HL-60 (cell line): ENCODE measurements around the gene TOX3.

Experiments used
- DNase-seq, 2 experiments: peaks; one replicate each; pipeline ENCODE4 v3.0.0-alpha.2; 2010 to 2020; ENCODE audit warnings: low read depth in 1 of 2, low spot score in 1 of 2
- H3K27ac ChIP-seq: fragments of 250-450 bp; sonication (Bioruptor Pico); replicated peaks from 2 replicates; pipeline ENCODE4 v1.5.1; 2020; ENCODE audit warnings: mild to moderate bottlenecking, moderate library complexity
- H3K27me3 ChIP-seq: fragments of 250-450 bp; sonication (Bioruptor Pico); 2 replicates; pipeline ENCODE4 v1.5.1; 2021; ENCODE audit warnings: mild to moderate bottlenecking, moderate library complexity; ENCODE audit not compliant: insufficient read depth, poor library complexity, severe bottlenecking
- H3K4me3 ChIP-seq: replicated peaks from 2 replicates; pipeline ENCODE4 v1.5.1; 2011; ENCODE audit warnings: mild to moderate bottlenecking, control low read depth, low read length; ENCODE audit not compliant: insufficient read depth
- GABPA ChIP-seq: IDR thresholded peaks from 2 replicates; pipeline ENCODE4 v1.6.1; 2012; ENCODE audit warnings: low read depth
- POLR2AphosphoS5 ChIP-seq: IDR thresholded peaks from 2 replicates; pipeline ENCODE4 v1.6.1; 2012; ENCODE audit warnings: low read depth
- SPI1 ChIP-seq: IDR thresholded peaks from 2 replicates; pipeline ENCODE4 v1.6.1; 2012; ENCODE audit warnings: low read depth, mild to moderate bottlenecking, borderline replicate concordance
- TF ChIP-seq, protein P1 (sequence below): IDR thresholded peaks from 2 replicates; pipeline ENCODE4 v1.6.1; 2012; ENCODE audit warnings: low read depth; ENCODE audit not compliant: insufficient replicate concordance
- TF ChIP-seq, protein P2 (sequence below): IDR thresholded peaks from one replicate; pipeline ENCODE4 v1.5.1; 2011; ENCODE audit warnings: low read length, control low read depth, inconsistent platforms; ENCODE audit not compliant: insufficient read depth

The TOX3 gene

DNA sequence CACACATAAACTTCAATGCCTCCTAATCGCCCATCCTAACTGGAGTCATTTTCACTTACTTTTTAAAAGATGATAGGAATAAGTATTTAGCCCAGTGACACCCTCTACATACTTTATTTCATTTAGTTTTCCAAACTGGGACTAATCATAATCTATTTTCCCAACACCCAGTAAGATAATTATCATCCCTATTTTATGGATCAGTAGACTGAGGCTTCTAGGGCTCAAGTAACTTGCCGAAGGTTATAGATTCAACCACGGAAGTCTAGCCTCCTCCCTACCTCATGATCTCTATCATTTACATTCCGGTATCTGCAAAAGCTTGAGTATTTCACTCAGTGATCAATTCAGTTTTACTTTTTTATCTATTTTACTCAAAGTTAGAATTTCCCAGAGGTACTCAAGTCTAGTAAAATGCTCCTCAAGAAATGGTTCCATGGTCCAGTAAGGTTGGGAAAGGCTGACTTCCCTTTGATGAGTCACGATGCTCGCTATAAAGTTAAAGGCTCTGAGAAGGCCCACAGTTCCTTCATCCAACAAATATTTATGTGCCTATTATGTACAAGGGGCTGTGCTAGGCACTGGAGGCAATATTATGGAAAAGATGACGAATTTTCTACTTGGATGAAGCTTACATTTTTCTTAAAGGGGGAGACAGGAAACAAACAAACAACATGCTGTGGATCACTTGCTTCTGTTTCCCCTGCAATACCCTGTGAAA is 75.1 kb downstream of the TOX3 start:
- Histone ChIP-seq H3K27me3 (no peaks in the 10 kb centered on the region), H3K4me3 (no peak overlapping the region), H3K27ac (no peak overlapping the region)
- no peak for TF ChIP-seq POLR2AphosphoS5
- TF ChIP-seq, protein P1, sequence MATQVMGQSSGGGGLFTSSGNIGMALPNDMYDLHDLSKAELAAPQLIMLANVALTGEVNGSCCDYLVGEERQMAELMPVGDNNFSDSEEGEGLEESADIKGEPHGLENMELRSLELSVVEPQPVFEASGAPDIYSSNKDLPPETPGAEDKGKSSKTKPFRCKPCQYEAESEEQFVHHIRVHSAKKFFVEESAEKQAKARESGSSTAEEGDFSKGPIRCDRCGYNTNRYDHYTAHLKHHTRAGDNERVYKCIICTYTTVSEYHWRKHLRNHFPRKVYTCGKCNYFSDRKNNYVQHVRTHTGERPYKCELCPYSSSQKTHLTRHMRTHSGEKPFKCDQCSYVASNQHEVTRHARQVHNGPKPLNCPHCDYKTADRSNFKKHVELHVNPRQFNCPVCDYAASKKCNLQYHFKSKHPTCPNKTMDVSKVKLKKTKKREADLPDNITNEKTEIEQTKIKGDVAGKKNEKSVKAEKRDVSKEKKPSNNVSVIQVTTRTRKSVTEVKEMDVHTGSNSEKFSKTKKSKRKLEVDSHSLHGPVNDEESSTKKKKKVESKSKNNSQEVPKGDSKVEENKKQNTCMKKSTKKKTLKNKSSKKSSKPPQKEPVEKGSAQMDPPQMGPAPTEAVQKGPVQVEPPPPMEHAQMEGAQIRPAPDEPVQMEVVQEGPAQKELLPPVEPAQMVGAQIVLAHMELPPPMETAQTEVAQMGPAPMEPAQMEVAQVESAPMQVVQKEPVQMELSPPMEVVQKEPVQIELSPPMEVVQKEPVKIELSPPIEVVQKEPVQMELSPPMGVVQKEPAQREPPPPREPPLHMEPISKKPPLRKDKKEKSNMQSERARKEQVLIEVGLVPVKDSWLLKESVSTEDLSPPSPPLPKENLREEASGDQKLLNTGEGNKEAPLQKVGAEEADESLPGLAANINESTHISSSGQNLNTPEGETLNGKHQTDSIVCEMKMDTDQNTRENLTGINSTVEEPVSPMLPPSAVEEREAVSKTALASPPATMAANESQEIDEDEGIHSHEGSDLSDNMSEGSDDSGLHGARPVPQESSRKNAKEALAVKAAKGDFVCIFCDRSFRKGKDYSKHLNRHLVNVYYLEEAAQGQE: no peak
- TF ChIP-seq, protein P2, sequence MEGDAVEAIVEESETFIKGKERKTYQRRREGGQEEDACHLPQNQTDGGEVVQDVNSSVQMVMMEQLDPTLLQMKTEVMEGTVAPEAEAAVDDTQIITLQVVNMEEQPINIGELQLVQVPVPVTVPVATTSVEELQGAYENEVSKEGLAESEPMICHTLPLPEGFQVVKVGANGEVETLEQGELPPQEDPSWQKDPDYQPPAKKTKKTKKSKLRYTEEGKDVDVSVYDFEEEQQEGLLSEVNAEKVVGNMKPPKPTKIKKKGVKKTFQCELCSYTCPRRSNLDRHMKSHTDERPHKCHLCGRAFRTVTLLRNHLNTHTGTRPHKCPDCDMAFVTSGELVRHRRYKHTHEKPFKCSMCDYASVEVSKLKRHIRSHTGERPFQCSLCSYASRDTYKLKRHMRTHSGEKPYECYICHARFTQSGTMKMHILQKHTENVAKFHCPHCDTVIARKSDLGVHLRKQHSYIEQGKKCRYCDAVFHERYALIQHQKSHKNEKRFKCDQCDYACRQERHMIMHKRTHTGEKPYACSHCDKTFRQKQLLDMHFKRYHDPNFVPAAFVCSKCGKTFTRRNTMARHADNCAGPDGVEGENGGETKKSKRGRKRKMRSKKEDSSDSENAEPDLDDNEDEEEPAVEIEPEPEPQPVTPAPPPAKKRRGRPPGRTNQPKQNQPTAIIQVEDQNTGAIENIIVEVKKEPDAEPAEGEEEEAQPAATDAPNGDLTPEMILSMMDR: no peak
- no peak for TF ChIP-seq SPI1
- no peak for TF ChIP-seq GABPA
- no peak for DNase-seq

GRCh38 chr16:52470585-52470984 is 76.4 kb downstream of the TOX3 start:
- H3K27ac ChIP-seq: no peak overlapping the region
- H3K4me3 ChIP-seq: no peak overlapping the region
- TF ChIP-seq, protein P2: no peak
- no peak for TF ChIP-seq POLR2AphosphoS5
- TF ChIP-seq SPI1: no peak
- TF ChIP-seq, protein P1: no peak
- no peak for TF ChIP-seq GABPA
- no peaks in the 10 kb centered on the region for H3K27me3 ChIP-seq
- no peak for DNase-seq

- no peak for TF ChIP-seq POLR2AphosphoS5
- TF ChIP-seq SPI1: no peak
- TF ChIP-seq GABPA: no peak
- TF ChIP-seq, protein P2: no peak
- TF ChIP-seq, protein P1: no peak
- Histone ChIP-seq H3K27ac (no peak overlapping the region), H3K27me3 (no peaks in the 10 kb centered on the region)
These were observed 77.2 kb downstream of the TOX3 start for GRCh38 chr16:52469775-52470174.

More at GRCh38 chr16:52469775-52470174, 77.2 kb downstream of the TOX3 start:
- no peak for DNase-seq
- H3K4me3 ChIP-seq: no peak overlapping the region
